GM12872 (cell line): ENCODE results near the gene PRDM11.

Experiments used
- CTCF ChIP-seq: IDR thresholded peaks from 3 replicates; pipeline ENCODE4 v1.5.1; 2011; ENCODE audit warnings: low read depth, mild to moderate bottlenecking, low read length, moderate library complexity; ENCODE audit not compliant: insufficient read depth

PRDM11 gene

GRCh38 chr11:45188127-45188526, 41.7 kb downstream of the PRDM11 start:
- TF ChIP-seq CTCF = no peak

- no peak for TF ChIP-seq CTCF
Measured at GRCh38 chr11:45189230-45189629, 42.8 kb downstream of the PRDM11 start.

GRCh38 chr11:45193695-45194094, 47.3 kb downstream of the PRDM11 start:
- no peak for TF ChIP-seq CTCF

GRCh38 chr11:45204761-45205160, 58.3 kb downstream of the PRDM11 start:
- no peak for TF ChIP-seq CTCF

- no peak for TF ChIP-seq CTCF
Measured at GRCh38 chr11:45205978-45206377, 59.5 kb downstream of the PRDM11 start.

- TF ChIP-seq CTCF = no peak
Measured at GRCh38 chr11:45208135-45208534, 61.7 kb downstream of the PRDM11 start.

GRCh38 chr11:45209000-45209879, 62.8 kb downstream of the PRDM11 start:
- TF ChIP-seq CTCF = no peak
